ENCODE data around the gene MYO1D.

MYO1D gene

DNA sequence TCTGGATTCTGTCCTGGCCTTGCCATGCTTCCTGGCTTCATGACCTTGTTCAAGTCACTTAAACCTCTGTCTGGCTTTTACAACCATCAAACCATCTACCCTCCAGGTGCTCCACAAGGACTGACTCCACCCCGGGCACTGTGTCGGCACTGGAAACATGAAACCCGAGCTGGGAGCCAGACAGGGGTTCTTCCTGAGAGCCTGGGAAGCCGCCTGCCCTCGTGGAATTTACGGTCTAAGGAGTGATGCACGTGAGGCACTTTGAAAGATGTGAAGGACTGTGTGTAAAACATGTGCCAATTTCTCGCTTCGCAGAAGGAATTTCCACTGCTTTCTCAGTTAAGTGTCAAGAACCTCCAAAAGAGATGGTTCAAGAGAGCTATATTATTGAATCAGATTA, 378.5 kb downstream of the MYO1D start:
- ChIA-PET POLR2A (no interaction called here), CTCF (interaction anchor here (1.3 kb wide), 1 partner anchor 35 kb away, joined by 3 read pairs; no protein-coding TSS in a partner anchor)
- TF ChIP-seq, protein P1, sequence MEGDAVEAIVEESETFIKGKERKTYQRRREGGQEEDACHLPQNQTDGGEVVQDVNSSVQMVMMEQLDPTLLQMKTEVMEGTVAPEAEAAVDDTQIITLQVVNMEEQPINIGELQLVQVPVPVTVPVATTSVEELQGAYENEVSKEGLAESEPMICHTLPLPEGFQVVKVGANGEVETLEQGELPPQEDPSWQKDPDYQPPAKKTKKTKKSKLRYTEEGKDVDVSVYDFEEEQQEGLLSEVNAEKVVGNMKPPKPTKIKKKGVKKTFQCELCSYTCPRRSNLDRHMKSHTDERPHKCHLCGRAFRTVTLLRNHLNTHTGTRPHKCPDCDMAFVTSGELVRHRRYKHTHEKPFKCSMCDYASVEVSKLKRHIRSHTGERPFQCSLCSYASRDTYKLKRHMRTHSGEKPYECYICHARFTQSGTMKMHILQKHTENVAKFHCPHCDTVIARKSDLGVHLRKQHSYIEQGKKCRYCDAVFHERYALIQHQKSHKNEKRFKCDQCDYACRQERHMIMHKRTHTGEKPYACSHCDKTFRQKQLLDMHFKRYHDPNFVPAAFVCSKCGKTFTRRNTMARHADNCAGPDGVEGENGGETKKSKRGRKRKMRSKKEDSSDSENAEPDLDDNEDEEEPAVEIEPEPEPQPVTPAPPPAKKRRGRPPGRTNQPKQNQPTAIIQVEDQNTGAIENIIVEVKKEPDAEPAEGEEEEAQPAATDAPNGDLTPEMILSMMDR (IDR thresholded peaks at IDR 0.05; ENCODE audit: control extremely low read depth, extremely low read depth, low read depth, missing control alignments), result no peak
- DNase-seq (ENCODE audit: extremely low spot score), result no peak

DNA sequence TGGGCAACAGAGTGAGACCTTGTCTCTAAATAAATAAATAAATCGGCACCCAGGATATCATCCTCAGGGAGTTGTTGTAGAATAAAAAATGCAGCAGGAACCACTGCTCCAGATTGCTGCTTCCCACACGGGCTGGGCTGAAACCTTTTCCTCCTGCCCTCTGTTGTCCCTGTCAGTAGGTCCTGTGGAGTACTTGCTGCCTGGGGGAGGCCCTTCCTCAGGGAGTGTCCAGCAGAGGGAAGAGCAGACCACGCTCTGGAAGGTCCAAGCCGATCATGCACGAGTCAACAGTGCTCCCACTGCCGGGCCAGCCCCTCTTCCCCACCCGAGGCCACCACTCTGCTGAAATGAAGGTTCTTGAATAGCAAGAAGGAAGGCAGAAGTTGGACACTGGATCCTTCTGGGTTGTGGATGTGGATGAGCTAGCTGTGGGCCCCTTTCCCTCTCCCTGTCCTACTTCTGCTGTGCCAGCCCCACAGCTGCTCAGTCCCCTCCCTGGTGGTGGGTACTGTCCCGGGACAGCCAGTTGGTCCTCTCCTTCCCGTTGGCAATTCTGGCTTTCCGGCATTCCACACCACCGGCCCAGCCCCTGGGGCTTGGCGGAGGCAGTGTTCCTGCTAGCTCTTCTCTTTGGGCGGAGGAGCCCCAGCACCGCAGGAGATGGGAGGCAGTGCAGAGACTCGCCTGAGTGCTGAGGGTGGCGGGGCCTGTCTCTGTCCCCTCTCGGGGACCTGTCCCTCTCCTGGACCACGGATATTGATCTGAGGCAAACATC, 379.3 kb downstream of the MYO1D start:
- no peak for DNase-seq (ENCODE audit: extremely low spot score)
- POLR2A ChIA-PET, result interaction anchor here (0.5 kb wide), 1 partner anchor 138 kb away, joined by 7 read pairs; no protein-coding TSS in a partner anchor
- TF ChIP-seq, protein P1 (IDR thresholded peaks at IDR 0.05; ENCODE audit: control extremely low read depth, extremely low read depth, low read depth, missing control alignments), result peak; percentile 25
- CTCF ChIA-PET, result no interaction called here

DNA sequence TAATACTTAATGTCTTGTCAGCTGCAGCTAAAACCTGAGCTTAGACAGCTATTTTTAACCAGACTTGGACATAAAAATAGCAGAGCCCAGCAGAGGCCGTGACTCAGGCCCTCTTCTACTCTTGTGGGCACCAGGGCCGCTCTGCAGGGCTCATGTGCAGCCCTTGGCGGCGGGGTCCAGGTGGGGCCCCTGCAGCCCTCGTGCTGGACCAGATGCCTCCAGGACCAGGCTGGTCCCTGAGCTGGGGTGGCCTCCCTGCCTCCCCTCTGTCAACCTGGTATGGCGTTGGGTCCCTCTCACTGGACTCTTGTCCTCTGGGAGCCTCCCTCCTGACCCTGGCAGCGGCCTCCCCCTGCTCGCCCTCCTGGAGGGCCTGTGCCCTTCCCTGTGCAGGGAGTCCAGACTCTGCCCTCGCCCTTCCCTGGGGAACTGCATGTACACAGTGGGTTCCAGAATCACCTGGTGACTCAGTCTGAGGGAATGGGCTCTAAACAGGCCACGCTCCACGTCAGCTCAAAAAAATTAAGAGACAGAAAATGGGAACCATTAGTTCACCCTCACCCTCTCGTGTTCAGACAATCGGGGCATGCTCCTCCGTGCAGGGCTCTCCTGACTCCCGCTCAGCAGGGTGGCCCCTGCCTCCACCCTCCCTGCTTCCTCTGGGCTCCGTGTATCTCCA, 380.4 kb downstream of the MYO1D start:
- ChIA-PET POLR2A (no interaction called here), CTCF (interaction anchor here (1.0 to 2.0 kb wide), 2 partner anchors 34 to 287 kb away, joined by 3 to 10 read pairs; no protein-coding TSS in a partner anchor)
- DNase-seq (ENCODE audit: extremely low spot score), result no peak
- TF ChIP-seq, protein P1 (IDR thresholded peaks at IDR 0.05; ENCODE audit: control extremely low read depth, extremely low read depth, low read depth, missing control alignments), result no peak

DNA sequence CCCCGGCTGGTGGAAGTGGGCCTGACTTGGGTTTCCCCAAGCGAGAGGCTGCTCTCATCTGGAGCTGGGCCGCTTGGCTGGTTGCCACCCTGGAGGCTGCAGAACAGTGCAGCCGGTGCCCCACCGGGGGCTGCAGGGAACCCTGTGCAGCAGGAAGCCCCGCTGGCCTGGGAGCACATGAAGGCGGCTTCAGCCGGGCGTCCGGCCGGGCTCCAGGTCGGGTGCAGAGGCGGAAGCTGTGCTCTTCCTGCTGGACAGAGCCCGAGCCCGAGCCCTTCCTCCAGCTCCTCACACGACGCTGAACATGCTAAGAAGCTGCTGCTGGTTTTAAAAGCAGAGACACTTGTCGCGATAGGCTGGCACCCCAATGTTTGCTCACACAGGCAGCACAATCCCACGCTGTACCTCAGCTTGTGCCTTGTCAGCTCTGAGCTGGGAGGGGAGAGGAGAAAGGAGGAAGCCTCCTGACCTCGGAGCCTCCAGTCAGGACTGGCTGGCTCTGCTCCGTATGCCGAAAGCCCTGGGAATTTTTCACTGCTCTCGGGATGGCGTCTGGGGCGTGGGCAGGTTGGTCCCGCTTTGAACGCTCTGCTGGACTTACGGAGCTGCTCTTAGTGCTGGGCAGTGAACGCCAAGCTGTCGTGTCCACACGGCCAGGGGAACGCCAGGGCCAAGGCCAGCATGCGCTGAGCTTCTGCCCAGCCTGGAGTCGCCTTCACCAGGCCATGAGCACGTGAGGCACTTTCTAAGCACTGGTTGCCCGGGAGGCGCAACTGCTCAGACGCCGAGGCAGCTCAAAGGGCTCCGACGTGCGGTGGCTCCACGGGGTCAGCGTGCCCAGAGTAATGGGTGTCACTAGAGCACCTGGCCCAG, 381.3 kb downstream of the MYO1D start:
- DNase-seq (ENCODE audit: extremely low spot score), result no peak
- ChIA-PET CTCF (interaction anchor here (0.7 to 2.0 kb wide), 5 partner anchors 9 to 288 kb away, joined by 3 to 10 read pairs (median 3); partner anchors contain the start of gene CDK5R1), POLR2A (no interaction called here)
- TF ChIP-seq, protein P1 (IDR thresholded peaks at IDR 0.05; ENCODE audit: control extremely low read depth, extremely low read depth, low read depth, missing control alignments), result no peak

DNA sequence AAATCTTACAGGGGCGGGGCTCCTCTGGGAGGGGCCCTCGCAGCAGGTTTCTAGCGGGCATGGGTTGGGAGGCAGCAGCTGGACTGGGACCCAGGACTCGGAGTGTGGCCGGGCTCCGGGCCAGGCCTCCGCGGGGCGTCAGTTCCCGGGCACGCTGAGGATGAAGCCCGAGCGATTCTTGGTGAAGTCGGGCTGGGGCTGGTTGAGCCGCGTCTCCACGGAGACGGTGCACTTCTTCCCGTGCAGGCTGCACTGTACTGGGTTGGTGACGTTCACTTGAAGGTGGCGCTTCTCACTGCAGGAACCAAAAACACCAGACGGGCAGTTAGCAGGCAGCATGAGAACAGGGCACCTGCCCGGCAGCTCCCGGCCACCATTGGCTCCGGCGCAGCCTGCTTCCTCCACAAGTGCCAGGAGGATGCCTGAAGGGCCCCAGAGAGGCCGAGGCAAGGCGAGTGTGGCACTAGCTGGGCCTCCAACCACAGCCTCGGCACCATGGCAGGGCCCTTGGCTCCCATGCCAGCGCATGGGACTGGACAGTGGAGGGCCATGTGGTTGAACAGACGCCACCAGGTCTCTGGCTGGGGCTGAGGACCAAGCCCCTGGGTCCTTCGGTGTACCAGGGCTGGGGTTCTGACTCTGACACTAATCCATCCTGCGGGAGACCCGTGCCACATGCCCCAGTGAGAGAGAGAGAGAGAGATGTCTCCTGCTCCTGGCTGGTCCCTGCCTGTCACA, 382.1 kb downstream of the MYO1D start:
- POLR2A ChIA-PET, result no interaction called here

More for the DNA sequence above, 382.1 kb downstream of the MYO1D start:
- DNase-seq (ENCODE audit: extremely low spot score), result no peak
- TF ChIP-seq, protein P1 (IDR thresholded peaks at IDR 0.05; ENCODE audit: control extremely low read depth, extremely low read depth, low read depth, missing control alignments), result no peak
- CTCF ChIA-PET, result interaction anchor here (0.7 to 2.0 kb wide), 4 partner anchors 8 to 49 kb away, joined by 3 to 10 read pairs (median 3); partner anchors contain the start of gene CDK5R1
